ENCODE results near the gene NT5C2. TPM values are rescaled to one million over a fixed set of nuclear protein-coding genes. Genes with fewer than 3 reads are reported as not detected.

Gene NT5C2
- total and polyA plus RNA-seq, 2 donors (not counting 1 experiment from before 2014, with no cell fraction given): 38.6 to 80.8 TPM

DNA sequence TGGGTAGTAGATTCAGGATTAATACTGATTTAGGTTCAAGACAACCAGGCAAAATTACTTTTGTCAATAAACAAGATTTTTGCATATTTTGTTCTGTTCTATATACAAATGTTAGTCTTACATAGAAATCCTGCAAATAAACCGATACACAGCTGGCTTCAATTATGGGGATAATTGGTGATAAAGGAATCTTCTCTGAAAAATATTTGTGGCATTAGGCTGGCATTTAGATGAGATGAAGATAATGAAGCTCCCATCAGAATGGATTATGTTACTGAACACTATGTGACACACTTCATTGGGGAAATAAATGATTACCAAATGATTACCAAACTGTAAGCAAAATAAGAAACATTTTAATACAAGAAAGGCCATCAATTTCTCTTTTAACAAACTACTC is 65.8 kb downstream of the NT5C2 start:
- intact Hi-C loops (cut with micrococcal nuclease): no loop called here
- Mint-ChIP-seq H3K4me1 (peaks cover 12% of the 10 kb centered on the region), H3K9me3 (ENCODE audit: insufficient read depth) (no peaks in the 10 kb centered on the region), H3K27me3 (no peaks in the 10 kb centered on the region), H3K4me3 (no peak overlapping the region), H3K27ac (no peak overlapping the region)
- Histone ChIP-seq H3K4me1 (ENCODE audit: control insufficient read depth in 2 of 2, insufficient read depth in 2 of 2, low read length in 2 of 2) (no peaks in the 10 kb centered on the region), H3K27me3 (replicated peaks in 1 of 4; ENCODE audit: control extremely low read depth in 1 of 4, control insufficient read depth in 3 of 4, insufficient read depth in 4 of 4, low read length in 3 of 4) (no peaks in the 10 kb centered on the region), H3K27ac (ENCODE audit: low read length in 2 of 2) (no peak overlapping the region), H3K79me2 (ENCODE audit: control insufficient read depth, insufficient read depth, low read length) (peaks cover 4% of the 10 kb centered on the region), H3K4me3 (ENCODE audit: control extremely low read depth in 1 of 5, extremely low read depth in 1 of 5, insufficient read depth in 1 of 5, low read depth in 2 of 5, low read length in 4 of 5) (no peak overlapping the region), H3K9ac (ENCODE audit: low read length) (no peak overlapping the region), H2AFZ (ENCODE audit: insufficient read depth, low read depth, low read length, poor library complexity, severe bottlenecking) (no peak overlapping the region), H3K9me3 (ENCODE audit: control extremely low read depth in 1 of 3, control insufficient read depth in 2 of 3, insufficient read depth in 1 of 3, low read length in 2 of 3) (peaks cover 0 to 1% (median 0%) of the 10 kb centered on the region in 3 donors), H4K20me1 (ENCODE audit: control insufficient read depth, insufficient read depth, low read length, poor library complexity, severe bottlenecking) (peaks cover 5% of the 10 kb centered on the region), H3K36me3 (replicated peaks in 1 of 2; ENCODE audit: control extremely low read depth in 1 of 2, control insufficient read depth in 1 of 2, extremely low read depth in 1 of 2, insufficient read depth in 2 of 2, low read length in 1 of 2) (peaks cover 3 to 9% of the 10 kb centered on the region in 2 experiments), H3K4me2 (replicated peaks; ENCODE audit: low read depth, low read length, poor library complexity, severe bottlenecking) (no peak overlapping the region)
- ATAC-seq (ENCODE audit: low read depth): no peak
- no peak for DNase-seq
- ChIA-PET CTCF (interaction anchor here (1.2 kb wide), 1 partner anchor 117 kb away, joined by 3 read pairs; no protein-coding TSS in a partner anchor), POLR2A (no interaction called here)
- TF ChIP-seq, protein P1, sequence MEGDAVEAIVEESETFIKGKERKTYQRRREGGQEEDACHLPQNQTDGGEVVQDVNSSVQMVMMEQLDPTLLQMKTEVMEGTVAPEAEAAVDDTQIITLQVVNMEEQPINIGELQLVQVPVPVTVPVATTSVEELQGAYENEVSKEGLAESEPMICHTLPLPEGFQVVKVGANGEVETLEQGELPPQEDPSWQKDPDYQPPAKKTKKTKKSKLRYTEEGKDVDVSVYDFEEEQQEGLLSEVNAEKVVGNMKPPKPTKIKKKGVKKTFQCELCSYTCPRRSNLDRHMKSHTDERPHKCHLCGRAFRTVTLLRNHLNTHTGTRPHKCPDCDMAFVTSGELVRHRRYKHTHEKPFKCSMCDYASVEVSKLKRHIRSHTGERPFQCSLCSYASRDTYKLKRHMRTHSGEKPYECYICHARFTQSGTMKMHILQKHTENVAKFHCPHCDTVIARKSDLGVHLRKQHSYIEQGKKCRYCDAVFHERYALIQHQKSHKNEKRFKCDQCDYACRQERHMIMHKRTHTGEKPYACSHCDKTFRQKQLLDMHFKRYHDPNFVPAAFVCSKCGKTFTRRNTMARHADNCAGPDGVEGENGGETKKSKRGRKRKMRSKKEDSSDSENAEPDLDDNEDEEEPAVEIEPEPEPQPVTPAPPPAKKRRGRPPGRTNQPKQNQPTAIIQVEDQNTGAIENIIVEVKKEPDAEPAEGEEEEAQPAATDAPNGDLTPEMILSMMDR (IDR thresholded peaks at IDR 0.05): no peak
- TF ChIP-seq EZH2 (IDR thresholded peaks at IDR 0.05; ENCODE audit: borderline replicate concordance, insufficient read depth, low read depth, low read length, poor library complexity, severe bottlenecking): no peak
- no CpG with 5 or more reads among the region's 1 CpG for WGBS (ENCODE audit: insufficient coverage)

DNA sequence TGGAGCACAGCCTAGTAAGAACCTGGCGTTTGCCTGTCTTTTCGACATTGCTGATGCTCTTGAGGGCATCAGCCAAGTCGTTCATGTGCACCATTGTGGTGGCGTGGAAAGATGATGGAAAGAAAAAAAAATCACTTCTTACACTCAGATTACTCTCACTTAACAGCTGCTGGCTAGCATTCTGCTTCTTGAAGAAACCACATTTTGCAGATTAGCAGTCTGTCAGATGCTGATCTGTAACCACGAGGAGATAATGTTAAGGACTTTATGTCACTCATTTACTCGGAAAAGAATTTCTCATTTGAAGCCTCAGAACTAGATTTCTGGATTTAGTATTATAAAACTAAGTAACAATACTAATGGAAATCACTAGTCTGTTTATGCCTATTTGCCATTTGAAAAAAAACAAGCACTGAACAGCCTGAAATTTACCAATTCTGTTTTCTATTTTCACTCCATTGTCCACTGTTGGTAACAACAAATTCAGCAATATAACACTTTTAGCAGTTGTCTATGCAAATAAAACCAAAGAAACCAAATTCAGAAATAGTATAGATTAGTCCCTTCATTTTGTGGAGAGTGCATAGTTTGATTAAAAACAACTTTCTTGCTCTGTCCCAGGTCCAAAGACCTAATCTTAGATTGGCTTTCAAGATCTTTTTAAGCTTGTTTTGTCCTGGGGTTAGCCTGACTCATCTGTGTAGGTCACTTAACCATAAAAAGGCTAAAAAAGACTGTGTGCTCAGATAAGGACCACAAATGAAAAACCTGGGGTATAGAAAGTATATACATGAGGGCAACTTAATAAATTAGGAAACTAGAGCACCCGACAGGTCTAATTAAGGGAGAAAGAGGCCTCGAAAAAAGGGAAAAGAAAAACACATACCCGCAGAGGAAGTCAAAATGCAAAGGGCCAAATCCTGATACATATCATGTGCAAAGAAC is 67.5 kb downstream of the NT5C2 start:
- H3K36me3 ChIP-seq (replicated peaks in 1 of 2; ENCODE audit: control extremely low read depth in 1 of 2, control insufficient read depth in 1 of 2, extremely low read depth in 1 of 2, insufficient read depth in 2 of 2, low read length in 1 of 2): peaks cover 0 to 6% of the 10 kb centered on the region in 2 experiments
- peaks cover 4% of the 10 kb centered on the region for H3K79me2 ChIP-seq (ENCODE audit: control insufficient read depth, insufficient read depth, low read length)
- H3K9me3 Mint-ChIP-seq (ENCODE audit: insufficient read depth): no peaks in the 10 kb centered on the region
- ChIA-PET POLR2A (interaction anchor here (0.7 kb wide), 1 partner anchor 276 kb away, joined by 3 read pairs; no protein-coding TSS in a partner anchor), CTCF (no interaction called here)
- TF ChIP-seq, protein P1 (IDR thresholded peaks at IDR 0.05): no peak
- TF ChIP-seq EZH2 (IDR thresholded peaks at IDR 0.05; ENCODE audit: borderline replicate concordance, insufficient read depth, low read depth, low read length, poor library complexity, severe bottlenecking): no peak
- H3K27me3 Mint-ChIP-seq: no peaks in the 10 kb centered on the region
- peaks cover 12% of the 10 kb centered on the region for H3K4me1 Mint-ChIP-seq
- intact Hi-C loops (cut with micrococcal nuclease): no loop called here
- no peaks in the 10 kb centered on the region for H3K9me3 ChIP-seq (ENCODE audit: control extremely low read depth in 1 of 3, control insufficient read depth in 2 of 3, insufficient read depth in 1 of 3, low read length in 2 of 3)
- 39% methylated on average over 2 of the region's 9 CpGs for WGBS (ENCODE audit: insufficient coverage)
- DNase-seq (no peak), ATAC-seq (ENCODE audit: low read depth) (no peak)
- no peak overlapping the region for H2AFZ ChIP-seq (ENCODE audit: insufficient read depth, low read depth, low read length, poor library complexity, severe bottlenecking)
- H3K27ac Mint-ChIP-seq: no peak overlapping the region
- H3K4me2 ChIP-seq (replicated peaks; ENCODE audit: low read depth, low read length, poor library complexity, severe bottlenecking): no peak overlapping the region
- peaks cover 5% of the 10 kb centered on the region for H4K20me1 ChIP-seq (ENCODE audit: control insufficient read depth, insufficient read depth, low read length, poor library complexity, severe bottlenecking)
- H3K4me1 ChIP-seq (ENCODE audit: control insufficient read depth in 2 of 2, insufficient read depth in 2 of 2, low read length in 2 of 2): no peaks in the 10 kb centered on the region
- H3K27me3 ChIP-seq (replicated peaks in 1 of 4; ENCODE audit: control extremely low read depth in 1 of 4, control insufficient read depth in 3 of 4, insufficient read depth in 4 of 4, low read length in 3 of 4): no peaks in the 10 kb centered on the region
- H3K4me3 ChIP-seq (ENCODE audit: control extremely low read depth in 1 of 5, extremely low read depth in 1 of 5, insufficient read depth in 1 of 5, low read depth in 2 of 5, low read length in 4 of 5): no peak overlapping the region
- H3K27ac ChIP-seq (ENCODE audit: low read length in 2 of 2): no peak overlapping the region
- H3K9ac ChIP-seq (ENCODE audit: low read length): no peak overlapping the region
- H3K4me3 Mint-ChIP-seq: no peak overlapping the region

Data from B cell (primary cell).